GM23248 (cell line): Measurements from ENCODE around the gene PTGS2. TPM values are rescaled to one million over a fixed set of nuclear protein-coding genes. Genes with fewer than 3 reads are reported as not detected.

Source experiments
- DNase-seq: peaks from one replicate; pipeline ENCODE4 v3.0.0-alpha.2; 2015
- H2AFZ ChIP-seq: fragments of 200-600 bp; sonication (generic); 2 replicates; pipeline ENCODE4 v1.6.1; 2016; ENCODE audit warnings: antibody characterized with exemption
- H3F3A ChIP-seq: fragments of 200-600 bp; sonication (generic); 2 replicates; pipeline ENCODE4 v1.6.1; 2016; ENCODE audit warnings: mild to moderate bottlenecking, antibody characterized with exemption, mixed run types; ENCODE audit not compliant: insufficient read depth
- H3K27ac ChIP-seq: fragments of 200-600 bp; sonication (generic); 2 replicates; pipeline ENCODE4 v1.5.1; 2016; ENCODE audit warnings: mild to moderate bottlenecking
- H3K27me3 ChIP-seq: fragments of 200-600 bp; sonication (generic); replicated peaks from 2 replicates; pipeline ENCODE4 v1.6.1; 2016; ENCODE audit warnings: mild to moderate bottlenecking; ENCODE audit not compliant: insufficient read depth
- H3K36me3 ChIP-seq: fragments of 200-600 bp; sonication (generic); 2 replicates; pipeline ENCODE4 v1.6.1; 2016; ENCODE audit warnings: low read depth, mild to moderate bottlenecking
- H3K4me1 ChIP-seq: fragments of 200-600 bp; sonication (generic); 2 replicates; pipeline ENCODE4 v1.6.1; 2016; ENCODE audit warnings: mild to moderate bottlenecking; ENCODE audit not compliant: insufficient read depth
- H3K4me2 ChIP-seq: fragments of 200-600 bp; sonication (generic); one replicate; pipeline ENCODE4 v1.6.1; 2016; ENCODE audit warnings: mild to moderate bottlenecking; ENCODE audit not compliant: unreplicated experiment
- H3K4me3 ChIP-seq: fragments of 200-600 bp; sonication (generic); 2 replicates; pipeline ENCODE4 v1.5.1; 2016; ENCODE audit warnings: mild to moderate bottlenecking
- H3K79me2 ChIP-seq: fragments of 200-600 bp; sonication (generic); 2 replicates; pipeline ENCODE4 v1.6.1; 2016; ENCODE audit warnings: mild to moderate bottlenecking; ENCODE audit not compliant: insufficient read depth
- H3K9ac ChIP-seq: fragments of 200-600 bp; sonication (generic); 2 replicates; pipeline ENCODE4 v1.6.1; 2016; ENCODE audit warnings: mild to moderate bottlenecking
- H3K9me2 ChIP-seq: fragments of 200-600 bp; sonication (generic); 2 replicates; pipeline ENCODE4 v1.6.1; 2016; ENCODE audit warnings: mixed run types, mild to moderate bottlenecking, moderate library complexity; ENCODE audit not compliant: insufficient read depth
- H3K9me3 ChIP-seq: fragments of 200-600 bp; sonication (generic); one replicate; pipeline ENCODE4 v1.6.1; 2017; ENCODE audit warnings: low read depth
- H4K20me1 ChIP-seq: fragments of 200-600 bp; sonication (generic); 2 replicates; pipeline ENCODE4 v1.6.0; 2016; ENCODE audit not compliant: insufficient read depth
- EZH2 ChIP-seq: fragments of 200-600 bp; sonication (generic); IDR thresholded peaks from 2 replicates; pipeline ENCODE4 v1.6.1; 2018; ENCODE audit warnings: antibody characterized with exemption, mild to moderate bottlenecking; ENCODE audit not compliant: insufficient read depth, poor library complexity, severe bottlenecking
- EZH2phosphoT487 ChIP-seq: fragments of 200-600 bp; sonication (generic); IDR thresholded peaks from 2 replicates; pipeline ENCODE4 v1.6.1; 2018; ENCODE audit warnings: antibody characterized with exemption, moderate library complexity, mild to moderate bottlenecking, low read depth; ENCODE audit not compliant: insufficient read depth
- WGBS, 2 experiments: methylation state at CpG; one replicate each; pipeline ENCODE4 v1.1.6; 2015 to 2017; ENCODE audit warnings: low lambda C conversion rate in 2 of 2, low coverage in 1 of 2; ENCODE audit errors: missing lambda C conversion rate in 2 of 2; 5-methylcytosine and 5-hydroxymethylcytosine counted together
- in situ Hi-C: fragments of 300-500 bp; cut with MboI; formaldehyde crosslinking; loops from 2 replicates; pipeline ENCODE4 v1.15.0; 2020
- polyA plus RNA-seq: library from polyadenylated mRNA; unstranded; fragments of >200 nt; fragmentation: Nextera tagmentation; extraction: Ambion mirVana; gene quantifications from 2 replicates; pipeline ENCODE4 v1.2.1, GENCODE V29; 2016
- total RNA-seq: library from RNA; depleted of rRNA; stranded (reverse); fragments of >200 nt; shearing (Covaris generic); gene quantifications from 2 replicates; pipeline ENCODE4 v1.2.3, GENCODE V29; 2014; rRNA removed

PTGS2 gene
- total RNA-seq = 67.9 and 69.3 TPM in 2 replicates
- 50.4 and 50.8 TPM in 2 replicates for polyA plus RNA-seq

- Histone ChIP-seq H3K27me3 (no peaks in the 10 kb centered on the region), H3K36me3 (peaks cover 24% of the 10 kb centered on the region), H3K9me3 (no peaks in the 10 kb centered on the region), H3K4me2 (peak within 1 kb of the TSS; percentile 89), H3K9me2 (no peaks in the 10 kb centered on the region), H3K4me3 (peak within 1 kb of the TSS; percentile 91), H3K9ac (peak within 1 kb of the TSS; percentile 94), H4K20me1 (no peaks in the 10 kb centered on the region), H3K27ac (peak within 1 kb of the TSS; percentile 90), H2AFZ (peak within 1 kb of the TSS; percentile 82), H3F3A (peaks cover 48% of the 10 kb centered on the region), H3K79me2 (peaks cover 34% of the 10 kb centered on the region), H3K4me1 (peaks cover 16% of the 10 kb centered on the region)
- 1 to 2% methylated on average over 50 to 52 of the region's 52 CpGs for WGBS, 2 experiments
- peak; percentile 97 for DNase-seq
- in situ Hi-C loops = loop anchor here (10.0 kb wide), 2 partner anchors 196 to 304 kb away; no protein-coding TSS in a partner anchor
- no peak for TF ChIP-seq EZH2
- no peak for TF ChIP-seq EZH2phosphoT487
Measured at GRCh38 chr1:186680245-186681061, at the start of gene PTGS2. Gene PTGS2, minus strand, starts transcription at chr1:186680423. Its CDS starts 133 bp downstream, at chr1:186680290.

GRCh38 chr1:186722711-186723309 lies 42.6 kb upstream of the PTGS2 start:
- in situ Hi-C loops = no loop called here
- Histone ChIP-seq H3K9me3 (no peaks in the 10 kb centered on the region), H3K9ac (no peak overlapping the region), H3K27ac (no peak overlapping the region), H3F3A (no peaks in the 10 kb centered on the region), H3K4me1 (no peaks in the 10 kb centered on the region), H3K79me2 (no peaks in the 10 kb centered on the region), H3K36me3 (no peaks in the 10 kb centered on the region), H4K20me1 (no peaks in the 10 kb centered on the region), H3K4me3 (no peak overlapping the region), H2AFZ (no peak overlapping the region), H3K4me2 (no peak overlapping the region), H3K27me3 (no peaks in the 10 kb centered on the region), H3K9me2 (no peaks in the 10 kb centered on the region)
- WGBS, 2 experiments = 15 to 16% methylated on average over 3 of the region's 3 CpGs
- DNase-seq = peak; percentile 65
- TF ChIP-seq EZH2phosphoT487 (no peak), EZH2 (no peak)

DNA sequence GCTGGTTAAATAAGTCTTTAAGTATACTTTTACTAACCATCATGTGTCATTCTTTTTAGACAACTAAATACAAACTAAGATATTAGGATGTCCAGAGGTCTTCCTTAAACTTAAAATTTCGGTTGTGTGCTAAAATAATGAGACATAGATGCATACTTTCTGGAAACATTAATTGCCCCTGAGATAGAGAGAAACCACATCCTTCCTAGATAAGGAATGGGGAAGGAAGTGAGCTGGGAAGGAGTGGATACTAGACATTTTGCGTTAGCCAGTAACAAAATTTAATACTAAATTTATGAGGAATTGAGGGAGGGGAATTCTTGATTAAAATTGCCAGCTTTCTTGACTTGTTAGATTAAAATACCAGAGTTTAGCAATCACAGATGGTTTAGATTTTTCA lies 37.1 kb upstream of the PTGS2 start:
- no peaks in the 10 kb centered on the region for H3K9me3 ChIP-seq
- no peaks in the 10 kb centered on the region for H4K20me1 ChIP-seq
- no peaks in the 10 kb centered on the region for H3K79me2 ChIP-seq
- WGBS, 2 experiments = 90 to 98% methylated on average over 2 of the region's 2 CpGs
- no peak overlapping the region for H3K4me2 ChIP-seq
- TF ChIP-seq EZH2phosphoT487 = no peak
- TF ChIP-seq EZH2 = no peak
- DNase-seq = no peak
- no peak overlapping the region for H3K9ac ChIP-seq
- H3F3A ChIP-seq = no peaks in the 10 kb centered on the region
- H2AFZ ChIP-seq = no peak overlapping the region
- H3K9me2 ChIP-seq = no peaks in the 10 kb centered on the region
- in situ Hi-C loops = no loop called here
- no peak overlapping the region for H3K27ac ChIP-seq
- no peak overlapping the region for H3K4me3 ChIP-seq
- H3K36me3 ChIP-seq = no peaks in the 10 kb centered on the region
- no peaks in the 10 kb centered on the region for H3K4me1 ChIP-seq
- no peaks in the 10 kb centered on the region for H3K27me3 ChIP-seq

GRCh38 chr1:186715887-186716809 lies 35.9 kb upstream of the PTGS2 start:
- DNase-seq = peak; percentile 10
- Histone ChIP-seq H2AFZ (no peak overlapping the region), H4K20me1 (no peaks in the 10 kb centered on the region), H3K4me2 (no peak overlapping the region), H3K4me3 (no peak overlapping the region), H3K27ac (no peak overlapping the region), H3K27me3 (no peaks in the 10 kb centered on the region), H3K9me2 (no peaks in the 10 kb centered on the region), H3K4me1 (no peaks in the 10 kb centered on the region), H3K79me2 (no peaks in the 10 kb centered on the region), H3K36me3 (no peaks in the 10 kb centered on the region), H3F3A (no peaks in the 10 kb centered on the region), H3K9me3 (no peaks in the 10 kb centered on the region), H3K9ac (no peak overlapping the region)
- in situ Hi-C loops = no loop called here
- WGBS, 2 experiments = 51 to 55% methylated on average over 5 of the region's 5 CpGs
- TF ChIP-seq EZH2phosphoT487 (no peak), EZH2 (no peak)
